SK-N-SH (cell line): ENCODE results near the gene ARFIP1. TPM values are rescaled to one million over a fixed set of nuclear protein-coding genes. Genes with fewer than 3 reads are reported as not detected.

Experiments
- CTCF ChIA-PET: fragments of 300-600, 350-600 bp; formaldehyde crosslinking; extraction: SDS; loops from one replicate; lab custom pipeline; 2021; lab: Yijun Ruan, JAX
- POLR2A ChIA-PET: fragments of 350-600 bp; sonication (Branson Sonifier 250); formaldehyde crosslinking; extraction: SDS; loops from one replicate; lab custom pipeline; 2020; ENCODE audit warnings: antibody characterized with exemption, inconsistent platforms; lab: Yijun Ruan, JAX
- DNase-seq: peaks from one replicate; pipeline ENCODE4 v3.0.0; 2012
- H2AFZ ChIP-seq: fragments of 200-600 bp; sonication (generic); 2 replicates; pipeline ENCODE4 v1.8.1; 2016; ENCODE audit warnings: antibody characterized with exemption, mild to moderate bottlenecking, low read depth
- H3F3A ChIP-seq: fragments of 200-600 bp; sonication (generic); replicated peaks from 2 replicates; pipeline ENCODE3; 2016; ENCODE audit warnings: antibody characterized with exemption, mild to moderate bottlenecking; ENCODE audit not compliant: insufficient read depth
- H3K27ac ChIP-seq, 2 experiments: fragments of 200-500 bp in 1 of 2; fragments of 200-600 bp in 1 of 2; sonication (Bioruptor generic) in 1 of 2; sonication (generic), shearing (Covaris generic) in 1 of 2; 2 replicates each; pipeline versions ENCODE4 v1.5.1 to v1.6.1; 2014 to 2016; ENCODE audit warnings: low read depth in 2 of 2, inconsistent platforms in 1 of 2, low read length in 1 of 2, mild to moderate bottlenecking in 1 of 2, mixed read lengths in 1 of 2
- H3K27me3 ChIP-seq: fragments of 200-600 bp; sonication (generic), shearing (Covaris generic); 2 replicates; pipeline ENCODE4 v1.6.1; 2016; ENCODE audit warnings: mixed run types; ENCODE audit not compliant: insufficient read depth
- H3K36me3 ChIP-seq, 2 experiments: fragments of 200-500 bp in 1 of 2; fragments of 200-600 bp in 1 of 2; sonication (Bioruptor generic) in 1 of 2; sonication (generic) in 1 of 2; replicated peaks in 1 of 2; 2 replicates each; pipeline versions ENCODE3 to v1.5.1; 2014 to 2016; ENCODE audit warnings: low read length in 1 of 2, mild to moderate bottlenecking in 1 of 2; ENCODE audit not compliant: insufficient read depth in 2 of 2, control insufficient read depth in 1 of 2
- H3K4me1 ChIP-seq, 2 experiments: fragments of 200-500 bp in 1 of 2; fragments of 200-600 bp in 1 of 2; sonication (Bioruptor generic) in 1 of 2; sonication (generic), shearing (Covaris generic) in 1 of 2; 2 replicates each; pipeline versions ENCODE4 v1.5.1 to v1.6.1; 2014 to 2016; ENCODE audit warnings: low read depth in 1 of 2, low read length in 1 of 2, mixed run types in 1 of 2; ENCODE audit not compliant: insufficient read depth in 2 of 2, control insufficient read depth in 1 of 2
- H3K4me2 ChIP-seq: fragments of 200-600 bp; sonication (generic), shearing (Covaris generic); 2 replicates; pipeline ENCODE4 v1.6.1; 2017; ENCODE audit warnings: mixed run types
- H3K4me3 ChIP-seq, 2 experiments: fragments of 200-500 bp in 1 of 2; fragments of 200-600 bp in 1 of 2; sonication (Bioruptor generic) in 1 of 2; sonication (generic), shearing (Covaris generic) in 1 of 2; 2 replicates each; pipeline versions ENCODE4 v1.5.1 to v1.8.1; 2014 to 2016; ENCODE audit warnings: low read depth in 2 of 2, inconsistent platforms in 1 of 2, low read length in 1 of 2, mild to moderate bottlenecking in 1 of 2, mixed read lengths in 1 of 2, moderate library complexity in 1 of 2
- H3K79me2 ChIP-seq: fragments of 200-600 bp; sonication (generic); 2 replicates; pipeline ENCODE4 v1.8.1; 2017; ENCODE audit warnings: mild to moderate bottlenecking; ENCODE audit not compliant: insufficient read depth
- H3K9ac ChIP-seq: fragments of 200-600 bp; sonication (generic); 2 replicates; pipeline ENCODE4 v1.6.1; 2017; ENCODE audit warnings: mixed run types
- H3K9me2 ChIP-seq: fragments of 200-600 bp; sonication (generic); 2 replicates; pipeline ENCODE4 v1.6.1; 2017; ENCODE audit warnings: mixed run types
- H3K9me3 ChIP-seq: fragments of 200-600 bp; sonication (generic); 2 replicates; pipeline ENCODE4 v1.6.1; 2017; ENCODE audit warnings: mixed run types, mild to moderate bottlenecking, moderate library complexity
- H4K20me1 ChIP-seq: fragments of 200-600 bp; sonication (generic); 2 replicates; pipeline ENCODE4 v1.6.1; 2017; ENCODE audit warnings: mild to moderate bottlenecking, mixed run types; ENCODE audit not compliant: insufficient read depth
- EP300 ChIP-seq, 2 experiments: IDR thresholded peaks; 2 replicates each; pipeline versions ENCODE4 v1.4.0 to v1.6.1; 2012; ENCODE audit warnings: borderline replicate concordance in 1 of 2, low read depth in 1 of 2, low read length in 1 of 2
- FOSL2 ChIP-seq: IDR thresholded peaks from 2 replicates; pipeline ENCODE4 v1.4.0; 2012; ENCODE audit warnings: low read depth, mild to moderate bottlenecking, moderate library complexity, borderline replicate concordance
- FOXM1 ChIP-seq: IDR thresholded peaks from 2 replicates; pipeline ENCODE4 v1.4.0; 2012; ENCODE audit warnings: low read depth, mild to moderate bottlenecking
- GABPA ChIP-seq: IDR thresholded peaks from 2 replicates; pipeline ENCODE4 v1.4.0; 2012; ENCODE audit warnings: low read depth, mild to moderate bottlenecking
- GATA2 ChIP-seq: sonication (generic); formaldehyde crosslinking; IDR thresholded peaks from 2 replicates; pipeline ENCODE4 v1.5.0; 2020; ENCODE audit warnings: mild to moderate bottlenecking, missing genetic modification reagents
- MEF2A ChIP-seq: IDR thresholded peaks from 2 replicates; pipeline ENCODE4 v1.4.0; 2012; ENCODE audit warnings: low read depth, borderline replicate concordance
- NFIC ChIP-seq: IDR thresholded peaks from 2 replicates; pipeline ENCODE4 v1.4.0; 2012; ENCODE audit warnings: borderline replicate concordance
- POLR2AphosphoS5 ChIP-seq: IDR thresholded peaks from 2 replicates; pipeline ENCODE4 v1.6.1; 2012; ENCODE audit warnings: low read depth, low read length
- RAD21 ChIP-seq: IDR thresholded peaks from 2 replicates; pipeline ENCODE4 v1.6.1; 2012; ENCODE audit warnings: mild to moderate bottlenecking, low read length
- SMC3 ChIP-seq: IDR thresholded peaks from 2 replicates; pipeline ENCODE4 v1.6.1; 2012; ENCODE audit warnings: low read depth, low read length, improper control_type of control experiment
- TAF1 ChIP-seq: IDR thresholded peaks from 2 replicates; pipeline ENCODE4 v1.6.1; 2012; ENCODE audit warnings: low read depth, mild to moderate bottlenecking, low read length, moderate library complexity, borderline replicate concordance
- YY1 ChIP-seq: IDR thresholded peaks from 2 replicates; pipeline ENCODE4 v1.4.0; 2012; ENCODE audit warnings: low read depth, mild to moderate bottlenecking
- WGBS: methylation state at CpG from one replicate; pipeline ENCODE4 v1.1.6; 2017; ENCODE audit warnings: low lambda C conversion rate; 5-methylcytosine and 5-hydroxymethylcytosine counted together
- polyA plus RNA-seq, 3 experiments: library from polyadenylated mRNA; depleted of rRNA; stranded (reverse); fragments of >200 nt; gene quantifications; 2 replicates each; pipeline ENCODE4 v1.2.3, GENCODE V29; 2012
- TF ChIP-seq, protein P1 (sequence below): fragments of 200-600 bp; sonication (generic); IDR thresholded peaks from 2 replicates; pipeline ENCODE4 v1.6.1; 2017; ENCODE audit warnings: antibody characterized with exemption, mild to moderate bottlenecking, moderate library complexity
- TF ChIP-seq, protein P2 (sequence below): fragments of 150-350 bp; IDR thresholded peaks from 2 replicates; pipeline ENCODE4 v1.6.1; 2016; ENCODE audit warnings: mild to moderate bottlenecking, low read depth, low read length
- TF ChIP-seq, protein P3 (sequence below): IDR thresholded peaks from 2 replicates; pipeline ENCODE4 v1.4.0; 2012; ENCODE audit warnings: low read depth, borderline replicate concordance
- TF ChIP-seq, protein P4 (sequence below): IDR thresholded peaks from 2 replicates; pipeline ENCODE4 v1.6.1; 2012; ENCODE audit warnings: mild to moderate bottlenecking, low read depth, low read length, moderate library complexity

ARFIP1 gene
- polyA plus RNA-seq, 1 of the 3 experiments (the other 2 are of a cell fraction) = 15.7 TPM

DNA sequence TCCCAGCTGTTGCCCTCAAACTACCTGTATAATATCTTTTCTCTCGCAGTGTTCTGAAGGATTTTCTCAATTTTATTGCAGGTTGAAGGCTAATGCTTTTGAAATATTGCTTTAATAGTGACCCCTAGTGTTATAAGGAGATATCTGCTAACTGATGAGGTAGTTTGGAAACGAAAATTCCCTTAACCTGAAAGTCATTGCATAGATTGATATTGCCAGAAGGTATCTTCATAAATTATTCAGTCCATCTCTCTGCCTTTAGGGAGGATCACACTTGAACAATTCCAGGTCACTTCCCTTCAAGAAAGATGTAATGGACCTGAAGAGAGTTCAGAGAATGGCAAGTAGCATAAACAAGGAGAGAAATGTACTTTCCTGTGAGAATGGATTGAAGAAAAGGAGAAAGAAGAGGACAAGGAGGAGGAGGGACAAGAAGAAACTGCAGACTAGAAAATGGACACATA lies 44.3 kb upstream of the ARFIP1 start:
- no peaks in the 10 kb centered on the region for H3K27me3 ChIP-seq
- H4K20me1 ChIP-seq = no peaks in the 10 kb centered on the region
- TF ChIP-seq RAD21 (peak; percentile 74), MEF2A (no peak), SMC3 (peak; percentile 47), TAF1 (no peak)
- TF ChIP-seq, protein P1, sequence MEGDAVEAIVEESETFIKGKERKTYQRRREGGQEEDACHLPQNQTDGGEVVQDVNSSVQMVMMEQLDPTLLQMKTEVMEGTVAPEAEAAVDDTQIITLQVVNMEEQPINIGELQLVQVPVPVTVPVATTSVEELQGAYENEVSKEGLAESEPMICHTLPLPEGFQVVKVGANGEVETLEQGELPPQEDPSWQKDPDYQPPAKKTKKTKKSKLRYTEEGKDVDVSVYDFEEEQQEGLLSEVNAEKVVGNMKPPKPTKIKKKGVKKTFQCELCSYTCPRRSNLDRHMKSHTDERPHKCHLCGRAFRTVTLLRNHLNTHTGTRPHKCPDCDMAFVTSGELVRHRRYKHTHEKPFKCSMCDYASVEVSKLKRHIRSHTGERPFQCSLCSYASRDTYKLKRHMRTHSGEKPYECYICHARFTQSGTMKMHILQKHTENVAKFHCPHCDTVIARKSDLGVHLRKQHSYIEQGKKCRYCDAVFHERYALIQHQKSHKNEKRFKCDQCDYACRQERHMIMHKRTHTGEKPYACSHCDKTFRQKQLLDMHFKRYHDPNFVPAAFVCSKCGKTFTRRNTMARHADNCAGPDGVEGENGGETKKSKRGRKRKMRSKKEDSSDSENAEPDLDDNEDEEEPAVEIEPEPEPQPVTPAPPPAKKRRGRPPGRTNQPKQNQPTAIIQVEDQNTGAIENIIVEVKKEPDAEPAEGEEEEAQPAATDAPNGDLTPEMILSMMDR = peak; percentile 73
- DNase-seq = peak; percentile 50
- 8% methylated on average over 2 of the region's 2 CpGs for WGBS
- no peak overlapping the region for H3K4me2 ChIP-seq
- ChIA-PET POLR2A (no interaction called here), CTCF (interaction anchor here (0.6 to 4.0 kb wide), 21 partner anchors 9 to 334 kb away, joined by 3 to 23 read pairs (median 4); partner anchors contain the start of gene TMEM154)
- H2AFZ ChIP-seq = no peak overlapping the region
- no peak overlapping the region; a peak in 1 of 4 replicates for H3K4me3 ChIP-seq
- no peaks in the 10 kb centered on the region for H3K9me2 ChIP-seq
- no peaks in the 10 kb centered on the region for H3K36me3 ChIP-seq
- H3F3A ChIP-seq = no peaks in the 10 kb centered on the region
- no peaks in the 10 kb centered on the region for H3K4me1 ChIP-seq
- H3K27ac ChIP-seq = no peak overlapping the region
- no peak overlapping the region for H3K9ac ChIP-seq
- H3K9me3 ChIP-seq = no peaks in the 10 kb centered on the region
- no peaks in the 10 kb centered on the region for H3K79me2 ChIP-seq

DNA sequence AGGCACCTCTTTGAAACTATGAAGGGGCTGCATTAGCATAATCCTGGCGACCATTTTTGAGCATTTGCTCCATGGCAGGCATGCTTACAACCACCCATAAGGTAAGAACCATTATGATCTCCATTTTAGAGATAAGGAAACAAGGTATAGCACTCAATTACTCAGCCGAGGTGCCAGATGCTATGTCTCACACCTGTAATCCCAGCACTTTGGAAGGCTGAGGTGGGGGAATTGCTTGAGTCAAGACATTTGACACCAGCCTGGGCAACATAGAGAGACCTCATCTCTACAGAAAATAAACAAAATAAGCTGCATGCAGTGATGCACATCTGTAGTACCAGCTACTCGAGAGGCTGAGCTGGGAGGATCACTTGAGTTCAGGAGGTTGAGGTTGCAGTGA lies 43.8 kb upstream of the ARFIP1 start:
- H3K4me1 ChIP-seq = no peaks in the 10 kb centered on the region
- TF ChIP-seq, protein P2, sequence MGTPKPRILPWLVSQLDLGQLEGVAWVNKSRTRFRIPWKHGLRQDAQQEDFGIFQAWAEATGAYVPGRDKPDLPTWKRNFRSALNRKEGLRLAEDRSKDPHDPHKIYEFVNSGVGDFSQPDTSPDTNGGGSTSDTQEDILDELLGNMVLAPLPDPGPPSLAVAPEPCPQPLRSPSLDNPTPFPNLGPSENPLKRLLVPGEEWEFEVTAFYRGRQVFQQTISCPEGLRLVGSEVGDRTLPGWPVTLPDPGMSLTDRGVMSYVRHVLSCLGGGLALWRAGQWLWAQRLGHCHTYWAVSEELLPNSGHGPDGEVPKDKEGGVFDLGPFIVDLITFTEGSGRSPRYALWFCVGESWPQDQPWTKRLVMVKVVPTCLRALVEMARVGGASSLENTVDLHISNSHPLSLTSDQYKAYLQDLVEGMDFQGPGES = no peak
- TF ChIP-seq GABPA (no peak), GATA2 (CRISPR knock-in tag) (no peak), YY1 (no peak), NFIC (no peak), POLR2AphosphoS5 (no peak), EP300 (IDR thresholded peaks at IDR 0.05; ENCODE audit: borderline replicate concordance in 1 of 2, low read depth in 1 of 2, low read length in 1 of 2) (no peak), FOXM1 (no peak), SMC3 (no peak), FOSL2 (no peak)
- TF ChIP-seq, protein P3, sequence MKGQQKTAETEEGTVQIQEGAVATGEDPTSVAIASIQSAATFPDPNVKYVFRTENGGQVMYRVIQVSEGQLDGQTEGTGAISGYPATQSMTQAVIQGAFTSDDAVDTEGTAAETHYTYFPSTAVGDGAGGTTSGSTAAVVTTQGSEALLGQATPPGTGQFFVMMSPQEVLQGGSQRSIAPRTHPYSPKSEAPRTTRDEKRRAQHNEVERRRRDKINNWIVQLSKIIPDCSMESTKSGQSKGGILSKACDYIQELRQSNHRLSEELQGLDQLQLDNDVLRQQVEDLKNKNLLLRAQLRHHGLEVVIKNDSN = no peak
- TF ChIP-seq, protein P4, sequence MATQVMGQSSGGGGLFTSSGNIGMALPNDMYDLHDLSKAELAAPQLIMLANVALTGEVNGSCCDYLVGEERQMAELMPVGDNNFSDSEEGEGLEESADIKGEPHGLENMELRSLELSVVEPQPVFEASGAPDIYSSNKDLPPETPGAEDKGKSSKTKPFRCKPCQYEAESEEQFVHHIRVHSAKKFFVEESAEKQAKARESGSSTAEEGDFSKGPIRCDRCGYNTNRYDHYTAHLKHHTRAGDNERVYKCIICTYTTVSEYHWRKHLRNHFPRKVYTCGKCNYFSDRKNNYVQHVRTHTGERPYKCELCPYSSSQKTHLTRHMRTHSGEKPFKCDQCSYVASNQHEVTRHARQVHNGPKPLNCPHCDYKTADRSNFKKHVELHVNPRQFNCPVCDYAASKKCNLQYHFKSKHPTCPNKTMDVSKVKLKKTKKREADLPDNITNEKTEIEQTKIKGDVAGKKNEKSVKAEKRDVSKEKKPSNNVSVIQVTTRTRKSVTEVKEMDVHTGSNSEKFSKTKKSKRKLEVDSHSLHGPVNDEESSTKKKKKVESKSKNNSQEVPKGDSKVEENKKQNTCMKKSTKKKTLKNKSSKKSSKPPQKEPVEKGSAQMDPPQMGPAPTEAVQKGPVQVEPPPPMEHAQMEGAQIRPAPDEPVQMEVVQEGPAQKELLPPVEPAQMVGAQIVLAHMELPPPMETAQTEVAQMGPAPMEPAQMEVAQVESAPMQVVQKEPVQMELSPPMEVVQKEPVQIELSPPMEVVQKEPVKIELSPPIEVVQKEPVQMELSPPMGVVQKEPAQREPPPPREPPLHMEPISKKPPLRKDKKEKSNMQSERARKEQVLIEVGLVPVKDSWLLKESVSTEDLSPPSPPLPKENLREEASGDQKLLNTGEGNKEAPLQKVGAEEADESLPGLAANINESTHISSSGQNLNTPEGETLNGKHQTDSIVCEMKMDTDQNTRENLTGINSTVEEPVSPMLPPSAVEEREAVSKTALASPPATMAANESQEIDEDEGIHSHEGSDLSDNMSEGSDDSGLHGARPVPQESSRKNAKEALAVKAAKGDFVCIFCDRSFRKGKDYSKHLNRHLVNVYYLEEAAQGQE = no peak
- CTCF ChIA-PET = interaction anchor here (0.6 to 4.0 kb wide), 17 partner anchors 8 to 334 kb away, joined by 3 to 23 read pairs (median 4); no protein-coding TSS in a partner anchor
- H3F3A ChIP-seq = no peaks in the 10 kb centered on the region
- no peak overlapping the region for H3K4me3 ChIP-seq
- no peak overlapping the region for H3K9ac ChIP-seq
- H3K27me3 ChIP-seq = no peaks in the 10 kb centered on the region
- WGBS = 50% methylated on average over 3 of the region's 3 CpGs
- H3K36me3 ChIP-seq = no peaks in the 10 kb centered on the region
- POLR2A ChIA-PET = no interaction called here
- no peaks in the 10 kb centered on the region for H3K9me2 ChIP-seq
- no peaks in the 10 kb centered on the region for H3K79me2 ChIP-seq
- no peaks in the 10 kb centered on the region for H3K9me3 ChIP-seq
- no peak for DNase-seq
- H2AFZ ChIP-seq = no peak overlapping the region
- no peaks in the 10 kb centered on the region for H4K20me1 ChIP-seq
- H3K4me2 ChIP-seq = no peak overlapping the region
- no peak overlapping the region for H3K27ac ChIP-seq
